Measurements from ENCODE around the gene TMEM200A. TPM values are rescaled to one million over a fixed set of nuclear protein-coding genes. Genes with fewer than 3 reads are reported as not detected.

The TMEM200A gene
- total RNA-seq, 4 donors from 2014 or later, result 5.3 to 11.8 (median 8.1) TPM

- H3K4me1 ChIP-seq, result no peaks in the 10 kb centered on the region
- no peak overlapping the region for H3K27ac ChIP-seq
- no peak for DNase-seq (ENCODE audit: low spot score in 2 of 2)
- H3K4me3 ChIP-seq, result no peak overlapping the region
- WGBS, 2 donors, result 32 to 35% methylated on average over 2 of the region's 2 CpGs
- no peak for TF ChIP-seq EP300 (IDR thresholded peaks at IDR 0.05)
- TF ChIP-seq CTCF (IDR thresholded peaks at IDR 0.05), result no peak
- TF ChIP-seq POLR2A (IDR thresholded peaks at IDR 0.05), result no peak
- no peaks in the 10 kb centered on the region for H3K27me3 ChIP-seq
- peaks cover 0 to 4% (median 0%) of the 10 kb centered on the region in 4 donors for H3K9me3 ChIP-seq
- no peaks in the 10 kb centered on the region for H3K36me3 ChIP-seq
Measured at GRCh38 chr6:130409418-130410100, 43.7 kb downstream of the TMEM200A start.

GRCh38 chr6:130411481-130411880 is 45.7 kb downstream of the TMEM200A start:
- peaks cover 0 to 4% (median 0%) of the 10 kb centered on the region in 4 donors for H3K9me3 ChIP-seq
- no peaks in the 10 kb centered on the region for H3K27me3 ChIP-seq
- 86 to 88% methylated on average over 2 of the region's 2 CpGs for WGBS, 2 donors
- H3K4me1 ChIP-seq, result no peaks in the 10 kb centered on the region
- H3K27ac ChIP-seq, result no peak overlapping the region
- TF ChIP-seq CTCF (IDR thresholded peaks at IDR 0.05), result no peak
- no peak for TF ChIP-seq EP300 (IDR thresholded peaks at IDR 0.05)
- TF ChIP-seq POLR2A (IDR thresholded peaks at IDR 0.05), result no peak
- H3K4me3 ChIP-seq, result no peak overlapping the region
- H3K36me3 ChIP-seq, result no peaks in the 10 kb centered on the region
- no peak for DNase-seq (ENCODE audit: low spot score in 2 of 2)

- Histone ChIP-seq H3K27ac (no peak overlapping the region), H3K36me3 (no peaks in the 10 kb centered on the region), H3K4me3 (no peak overlapping the region), H3K9me3 (peaks cover 0 to 4% (median 0%) of the 10 kb centered on the region in 4 donors), H3K4me1 (no peaks in the 10 kb centered on the region), H3K27me3 (no peaks in the 10 kb centered on the region)
- no peak for DNase-seq (ENCODE audit: low spot score in 2 of 2)
- 67 to 86% methylated on average over 1 of the region's 1 CpG for WGBS, 2 donors
- TF ChIP-seq CTCF (IDR thresholded peaks at IDR 0.05) (no peak), POLR2A (IDR thresholded peaks at IDR 0.05) (no peak), EP300 (IDR thresholded peaks at IDR 0.05) (no peak)
Measured at GRCh38 chr6:130412556-130413290, 46.9 kb downstream of the TMEM200A start.

GRCh38 chr6:130417951-130418350 is 52.1 kb downstream of the TMEM200A start:
- H3K36me3 ChIP-seq, result no peaks in the 10 kb centered on the region
- H3K4me1 ChIP-seq, result no peaks in the 10 kb centered on the region
- H3K27ac ChIP-seq, result no peak overlapping the region

More at GRCh38 chr6:130417951-130418350, 52.1 kb downstream of the TMEM200A start:
- Histone ChIP-seq H3K9me3 (no peaks in the 10 kb centered on the region), H3K4me3 (no peak overlapping the region), H3K27me3 (no peaks in the 10 kb centered on the region)
- DNase-seq (ENCODE audit: low spot score in 2 of 2), result no peak
- TF ChIP-seq EP300 (IDR thresholded peaks at IDR 0.05) (no peak), CTCF (IDR thresholded peaks at IDR 0.05) (no peak), POLR2A (IDR thresholded peaks at IDR 0.05) (no peak)
